ENCODE data around the gene CCR4.
"Not testable (repeated sequence)": the region's sequence is repeated elsewhere in the genome, so short reads cannot be mapped to it uniquely, and the experiment has no call there.

Gene CCR4

GRCh38 chr3:32951410-32951811 lies at the start of gene CCR4:
Gene CCR4 (plus strand): TSS chr3:32951644. CDS start chr3:32953423, 1,779 bp downstream.
- no peak within 1 kb of the TSS for H3K4me3 ChIP-seq (ENCODE audit: control insufficient read depth, low read depth, low read length)
- TF ChIP-seq CTCF (IDR thresholded peaks at IDR 0.05; ENCODE audit: control insufficient read depth, insufficient read depth, low read depth, low read length, missing control alignments) = no peak
- DNase-seq (ENCODE audit: low read depth) = no peak

- not testable (repeated sequence) for DNase-seq (ENCODE audit: low read depth); H3K4me3 ChIP-seq (ENCODE audit: control insufficient read depth, low read depth, low read length)
These were observed 48.5 kb upstream of the CCR4 start for GRCh38 chr3:32902887-32903371.

GRCh38 chr3:32903953-32904352 lies 47.5 kb upstream of the CCR4 start:
- no peak for TF ChIP-seq CTCF (IDR thresholded peaks at IDR 0.05; ENCODE audit: control insufficient read depth, insufficient read depth, low read depth, low read length, missing control alignments)
- H3K4me3 ChIP-seq (ENCODE audit: control insufficient read depth, low read depth, low read length) = no peak overlapping the region
- no peak for DNase-seq (ENCODE audit: low read depth)

- no peak for TF ChIP-seq CTCF (IDR thresholded peaks at IDR 0.05; ENCODE audit: control insufficient read depth, insufficient read depth, low read depth, low read length, missing control alignments)
- DNase-seq (ENCODE audit: low read depth) = no peak
- H3K4me3 ChIP-seq (ENCODE audit: control insufficient read depth, low read depth, low read length) = no peak overlapping the region
These were observed 41.4 kb upstream of the CCR4 start for GRCh38 chr3:32909999-32910398.

- peak; percentile 67 for DNase-seq (ENCODE audit: low read depth)
- no peak for TF ChIP-seq CTCF (IDR thresholded peaks at IDR 0.05; ENCODE audit: control insufficient read depth, insufficient read depth, low read depth, low read length, missing control alignments)
- no peak overlapping the region for H3K4me3 ChIP-seq (ENCODE audit: control insufficient read depth, low read depth, low read length)
These were observed 40.5 kb upstream of the CCR4 start for GRCh38 chr3:32910954-32911353.

GRCh38 chr3:32912046-32912445 lies 39.4 kb upstream of the CCR4 start:
- no peak for TF ChIP-seq CTCF (IDR thresholded peaks at IDR 0.05; ENCODE audit: control insufficient read depth, insufficient read depth, low read depth, low read length, missing control alignments)
- H3K4me3 ChIP-seq (ENCODE audit: control insufficient read depth, low read depth, low read length) = no peak overlapping the region
- DNase-seq (ENCODE audit: low read depth) = no peak

GRCh38 chr3:32913790-32914446 lies 37.5 kb upstream of the CCR4 start:
- no peak overlapping the region for H3K4me3 ChIP-seq (ENCODE audit: control insufficient read depth, low read depth, low read length)
- no peak for TF ChIP-seq CTCF (IDR thresholded peaks at IDR 0.05; ENCODE audit: control insufficient read depth, insufficient read depth, low read depth, low read length, missing control alignments)
- DNase-seq (ENCODE audit: low read depth) = peak; percentile 87
